ENCODE results near the gene RHBDL1. TPM values are rescaled to one million over a fixed set of nuclear protein-coding genes. Genes with fewer than 3 reads are reported as not detected.

Gene RHBDL1
- total RNA-seq, 1 donor from 2014 or later = 3.6 TPM

Other genes with a start within 250 kb of the RHBDL1 start
- gene CAPN15, start 148.0 kb upstream of the RHBDL1 start, total RNA-seq = 45.1 and 52.1 TPM in 2 replicates
- gene PRR35, start 115.3 kb upstream of the RHBDL1 start, total RNA-seq = not detected in 2 replicates
- 0.28 TPM in 1 of 2 replicates, not detected in the other for gene NHLRC4, start 108.7 kb upstream of the RHBDL1 start, total RNA-seq
- 25.6 and 30.4 TPM in 2 replicates for gene PIGQ, start 105.7 kb upstream of the RHBDL1 start, total RNA-seq
- 21.7 and 24.5 TPM in 2 replicates for gene RAB40C, start 85.6 kb upstream of the RHBDL1 start, total RNA-seq
- gene WFIKKN1, start 44.7 kb upstream of the RHBDL1 start, total RNA-seq = 0.14 and 0.21 TPM in 2 replicates
- 184 and 265 TPM in 2 replicates for gene METTL26, start 39.4 kb upstream of the RHBDL1 start, total RNA-seq
- 51.2 and 60.1 TPM in 2 replicates for gene MCRIP2, start 33.8 kb upstream of the RHBDL1 start, total RNA-seq
- gene WDR90, start 26.3 kb upstream of the RHBDL1 start, total RNA-seq = 11.3 and 15.0 TPM in 2 replicates
- 57.4 and 65.5 TPM in 2 replicates for gene RHOT2, start 7.5 kb upstream of the RHBDL1 start, total RNA-seq
- gene STUB1, start 4.7 kb downstream of the RHBDL1 start, total RNA-seq = 193 and 214 TPM in 2 replicates
- gene JMJD8, start 8.7 kb downstream of the RHBDL1 start, total RNA-seq = 41.0 and 56.5 TPM in 2 replicates
- 12.5 and 12.6 TPM in 2 replicates for gene WDR24, start 14.7 kb downstream of the RHBDL1 start, total RNA-seq
- gene FBXL16, start 30.1 kb downstream of the RHBDL1 start, total RNA-seq = 1.7 and 1.8 TPM in 2 replicates
- gene METRN, start 39.4 kb downstream of the RHBDL1 start, total RNA-seq = 132 and 150 TPM in 2 replicates
- gene ANTKMT, start 45.5 kb downstream of the RHBDL1 start, total RNA-seq = 46.1 and 75.9 TPM in 2 replicates
- gene CCDC78, start 50.8 kb downstream of the RHBDL1 start, total RNA-seq = 1.7 and 3.4 TPM in 2 replicates
- 13.5 and 21.9 TPM in 2 replicates for gene HAGHL, start 51.4 kb downstream of the RHBDL1 start, total RNA-seq
- 24.1 and 35.5 TPM in 2 replicates for gene CIAO3, start 65.3 kb downstream of the RHBDL1 start, total RNA-seq
- gene MSLN, start 85.1 kb downstream of the RHBDL1 start, total RNA-seq = 11.5 and 12.4 TPM in 2 replicates
- gene RPUSD1, start 112.7 kb downstream of the RHBDL1 start, total RNA-seq = 48.0 and 50.6 TPM in 2 replicates
- gene CHTF18, start 112.9 kb downstream of the RHBDL1 start, total RNA-seq = 24.4 and 24.5 TPM in 2 replicates
- gene GNG13, start 125.1 kb downstream of the RHBDL1 start, total RNA-seq = not detected in 2 replicates